HepG2 (cell line): ENCODE data around the gene CCM2. TPM values are rescaled to one million over a fixed set of nuclear protein-coding genes. Genes with fewer than 3 reads are reported as not detected.
A peak's percentile ranks its signal among the peaks of the same experiment; 100 is the strongest.

ENCODE experiments used
- CBX1 ChIP-seq: IDR thresholded peaks from one replicate; pipeline ENCODE4 v1.6.1; 2016; ENCODE audit warnings: antibody characterized with exemption, low read depth
- CEBPB ChIP-seq: IDR thresholded peaks from 2 replicates; pipeline ENCODE4 v1.6.1; 2011; ENCODE audit warnings: low read depth, low read length, improper control_type of control experiment, borderline replicate concordance
- MIER3 ChIP-seq: IDR thresholded peaks from 2 replicates; pipeline ENCODE4 v1.6.1; 2016; ENCODE audit warnings: missing compliant biosample characterization, borderline replicate concordance
- RAD51 ChIP-seq: fragments of 450-650 bp; IDR thresholded peaks from 2 replicates; pipeline ENCODE4 v1.6.1; 2016; ENCODE audit warnings: borderline replicate concordance
- TSC22D2 ChIP-seq: sonication (generic); formaldehyde crosslinking; IDR thresholded peaks from 2 replicates; pipeline ENCODE4 v1.5.1; 2020; ENCODE audit warnings: missing genetic modification reagents, mild to moderate bottlenecking, borderline replicate concordance
- ZFP41 ChIP-seq: sonication (generic); formaldehyde crosslinking; IDR thresholded peaks from 2 replicates; pipeline ENCODE4 v1.4.0; 2020; ENCODE audit warnings: mild to moderate bottlenecking, missing genetic modification reagents, borderline replicate concordance
- ZNF619 ChIP-seq: sonication (generic); formaldehyde crosslinking; IDR thresholded peaks from 2 replicates; pipeline ENCODE4 v1.4.0; 2020; ENCODE audit warnings: mild to moderate bottlenecking, missing genetic modification reagents
- ZSCAN30 ChIP-seq: sonication (generic); formaldehyde crosslinking; IDR thresholded peaks from 2 replicates; pipeline ENCODE4 v1.5.0; 2020; ENCODE audit warnings: mild to moderate bottlenecking, missing genetic modification reagents
- polyA plus RNA-seq, 8 experiments: library from polyadenylated mRNA; depleted of rRNA in 3 of 8; stranded (reverse) in 7 of 8; unstranded in 1 of 8; fragments of >200 nt; fragmentation: Illumina TruSeq in 4 of 8; extraction: Trizol in 4 of 8; gene quantifications; 2 replicates each; pipeline versions ENCODE4 v1.2.1 to v1.2.3, GENCODE V29; 2011 to 2016; ENCODE audit warnings: low read depth in 4 of 8, missing spikeins in 1 of 8, mixed read lengths in 1 of 8; ENCODE audit not compliant: insufficient read depth in 1 of 8
- total RNA-seq, 5 experiments: library from RNA; depleted of rRNA; stranded (reverse); fragments of >200 nt; fragmentation: Illumina TruSeq; extraction: Trizol; gene quantifications; 2 replicates each; pipeline ENCODE4 v1.2.3, GENCODE V29; 2016; ENCODE audit warnings: low read depth in 1 of 5
- TF ChIP-seq, protein P1 (sequence below): IDR thresholded peaks from 2 replicates; pipeline ENCODE4 v1.6.1; 2016; ENCODE audit warnings: missing compliant biosample characterization, missing genetic modification reagents, borderline replicate concordance
- TF ChIP-seq, protein P2 (sequence below): sonication (generic); formaldehyde crosslinking; IDR thresholded peaks from 2 replicates; pipeline ENCODE4 v1.5.0; 2020; ENCODE audit warnings: missing genetic modification reagents, mild to moderate bottlenecking, borderline replicate concordance
- TF ChIP-seq, protein P3 (sequence below): sonication (generic); formaldehyde crosslinking; IDR thresholded peaks from 2 replicates; pipeline ENCODE4 v1.5.0; 2020; ENCODE audit warnings: missing genetic modification reagents, mild to moderate bottlenecking, borderline replicate concordance
- TF ChIP-seq, protein P4 (sequence below): sonication (generic); formaldehyde crosslinking; IDR thresholded peaks from 2 replicates; pipeline ENCODE4 v1.5.0; 2020; ENCODE audit warnings: mild to moderate bottlenecking, missing genetic modification reagents
- TF ChIP-seq, protein P5 (sequence below): sonication (generic); formaldehyde crosslinking; IDR thresholded peaks from 2 replicates; pipeline ENCODE4 v1.8.0; 2022; ENCODE audit warnings: missing genetic modification reagents, mild to moderate bottlenecking, inconsistent platforms, borderline replicate concordance
- TF ChIP-seq, protein P6 (sequence below), 2 experiments: sonication (generic) in 1 of 2; formaldehyde crosslinking in 1 of 2; IDR thresholded peaks; 2 replicates each; pipeline versions ENCODE4 v1.6.1 to v1.9.0; 2014 to 2022; ENCODE audit warnings: antibody characterized with exemption in 1 of 2, borderline replicate concordance in 1 of 2, inconsistent platforms in 1 of 2, low read depth in 1 of 2, missing genetic modification reagents in 1 of 2

The CCM2 gene
- total and polyA plus RNA-seq, 2 of the 13 experiments (the other 11 are each of a cell fraction or from before 2014, with no cell fraction given): 13.7 to 15.8 TPM

DNA sequence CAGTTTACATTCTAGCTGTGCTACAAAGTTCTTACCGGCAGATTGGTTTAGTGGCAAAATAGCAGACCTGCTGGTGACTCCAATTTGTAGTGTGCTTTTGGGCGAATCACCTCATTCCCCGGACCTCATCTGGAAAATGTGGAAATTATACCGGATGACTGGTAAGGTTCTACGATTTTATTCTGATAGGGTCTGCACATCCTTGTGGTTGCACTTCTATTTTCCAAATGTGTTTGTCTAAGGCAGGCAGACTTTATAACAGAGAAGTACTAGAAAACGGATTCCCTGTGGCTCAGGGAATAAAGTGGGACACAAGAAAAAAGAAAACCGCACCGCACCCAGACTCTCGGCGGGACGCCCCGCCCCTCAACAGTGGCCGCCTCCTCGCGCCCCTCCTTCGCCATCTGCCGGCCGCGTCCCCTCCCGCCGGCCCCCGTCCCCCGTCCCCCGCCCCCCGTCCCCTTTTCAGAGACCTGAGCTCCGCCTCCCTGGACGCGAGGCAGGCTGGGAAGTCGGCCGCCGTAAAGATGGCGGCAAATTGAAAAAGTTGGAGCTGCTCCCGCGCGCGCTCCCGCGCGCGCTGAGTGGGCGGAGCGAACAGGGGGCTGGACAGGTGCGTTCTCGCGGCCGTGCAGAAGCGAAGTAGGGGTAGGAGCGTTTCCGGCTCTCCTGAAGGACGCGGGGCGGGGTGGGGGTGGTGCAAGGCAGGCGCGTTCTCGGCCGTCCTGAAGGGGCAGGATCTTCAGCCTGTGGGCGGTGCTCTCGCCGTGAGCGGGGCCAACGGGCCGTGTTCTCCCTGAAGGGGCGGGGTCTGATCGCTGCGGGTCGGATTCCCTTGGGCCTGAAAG, 532 bp upstream of the CCM2 start (continued):
- TF ChIP-seq ZFP41 (CRISPR knock-in tag): no peak
- peak; percentile 36; the same call in 1 of the 2 replicates for TF ChIP-seq MIER3 (CRISPR knock-in tag)
- TF ChIP-seq, protein P1, sequence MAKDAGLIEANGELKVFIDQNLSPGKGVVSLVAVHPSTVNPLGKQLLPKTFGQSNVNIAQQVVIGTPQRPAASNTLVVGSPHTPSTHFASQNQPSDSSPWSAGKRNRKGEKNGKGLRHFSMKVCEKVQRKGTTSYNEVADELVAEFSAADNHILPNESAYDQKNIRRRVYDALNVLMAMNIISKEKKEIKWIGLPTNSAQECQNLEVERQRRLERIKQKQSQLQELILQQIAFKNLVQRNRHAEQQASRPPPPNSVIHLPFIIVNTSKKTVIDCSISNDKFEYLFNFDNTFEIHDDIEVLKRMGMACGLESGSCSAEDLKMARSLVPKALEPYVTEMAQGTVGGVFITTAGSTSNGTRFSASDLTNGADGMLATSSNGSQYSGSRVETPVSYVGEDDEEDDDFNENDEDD (CRISPR knock-in tag): peak; percentile 84
- TF ChIP-seq, protein P2, sequence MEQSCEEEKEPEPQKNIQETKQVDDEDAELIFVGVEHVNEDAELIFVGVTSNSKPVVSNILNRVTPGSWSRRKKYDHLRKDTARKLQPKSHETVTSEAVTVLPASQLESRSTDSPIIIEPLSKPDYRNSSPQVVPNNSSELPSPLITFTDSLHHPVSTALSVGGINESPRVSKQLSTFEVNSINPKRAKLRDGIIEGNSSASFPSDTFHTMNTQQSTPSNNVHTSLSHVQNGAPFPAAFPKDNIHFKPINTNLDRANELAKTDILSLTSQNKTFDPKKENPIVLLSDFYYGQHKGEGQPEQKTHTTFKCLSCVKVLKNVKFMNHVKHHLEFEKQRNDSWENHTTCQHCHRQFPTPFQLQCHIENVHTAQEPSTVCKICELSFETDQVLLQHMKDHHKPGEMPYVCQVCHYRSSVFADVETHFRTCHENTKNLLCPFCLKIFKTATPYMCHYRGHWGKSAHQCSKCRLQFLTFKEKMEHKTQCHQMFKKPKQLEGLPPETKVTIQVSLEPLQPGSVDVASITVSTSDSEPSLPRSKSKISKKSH (CRISPR knock-in tag): no peak
- TF ChIP-seq TSC22D2 (CRISPR knock-in tag): no peak
- TF ChIP-seq, protein P3, sequence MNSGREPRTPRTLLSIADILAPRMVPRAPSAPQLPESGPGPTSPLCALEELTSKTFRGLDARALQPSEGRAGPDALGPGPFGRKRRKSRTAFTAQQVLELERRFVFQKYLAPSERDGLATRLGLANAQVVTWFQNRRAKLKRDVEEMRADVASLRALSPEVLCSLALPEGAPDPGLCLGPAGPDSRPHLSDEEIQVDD: no peak
- TF ChIP-seq CEBPB: no peak
- TF ChIP-seq ZNF619 (CRISPR knock-in tag): no peak
- TF ChIP-seq, protein P4, sequence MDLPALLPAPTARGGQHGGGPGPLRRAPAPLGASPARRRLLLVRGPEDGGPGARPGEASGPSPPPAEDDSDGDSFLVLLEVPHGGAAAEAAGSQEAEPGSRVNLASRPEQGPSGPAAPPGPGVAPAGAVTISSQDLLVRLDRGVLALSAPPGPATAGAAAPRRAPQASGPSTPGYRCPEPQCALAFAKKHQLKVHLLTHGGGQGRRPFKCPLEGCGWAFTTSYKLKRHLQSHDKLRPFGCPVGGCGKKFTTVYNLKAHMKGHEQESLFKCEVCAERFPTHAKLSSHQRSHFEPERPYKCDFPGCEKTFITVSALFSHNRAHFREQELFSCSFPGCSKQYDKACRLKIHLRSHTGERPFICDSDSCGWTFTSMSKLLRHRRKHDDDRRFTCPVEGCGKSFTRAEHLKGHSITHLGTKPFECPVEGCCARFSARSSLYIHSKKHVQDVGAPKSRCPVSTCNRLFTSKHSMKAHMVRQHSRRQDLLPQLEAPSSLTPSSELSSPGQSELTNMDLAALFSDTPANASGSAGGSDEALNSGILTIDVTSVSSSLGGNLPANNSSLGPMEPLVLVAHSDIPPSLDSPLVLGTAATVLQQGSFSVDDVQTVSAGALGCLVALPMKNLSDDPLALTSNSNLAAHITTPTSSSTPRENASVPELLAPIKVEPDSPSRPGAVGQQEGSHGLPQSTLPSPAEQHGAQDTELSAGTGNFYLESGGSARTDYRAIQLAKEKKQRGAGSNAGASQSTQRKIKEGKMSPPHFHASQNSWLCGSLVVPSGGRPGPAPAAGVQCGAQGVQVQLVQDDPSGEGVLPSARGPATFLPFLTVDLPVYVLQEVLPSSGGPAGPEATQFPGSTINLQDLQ (CRISPR knock-in tag): no peak
- no peak for TF ChIP-seq ZSCAN30 (CRISPR knock-in tag)
- TF ChIP-seq, protein P5, sequence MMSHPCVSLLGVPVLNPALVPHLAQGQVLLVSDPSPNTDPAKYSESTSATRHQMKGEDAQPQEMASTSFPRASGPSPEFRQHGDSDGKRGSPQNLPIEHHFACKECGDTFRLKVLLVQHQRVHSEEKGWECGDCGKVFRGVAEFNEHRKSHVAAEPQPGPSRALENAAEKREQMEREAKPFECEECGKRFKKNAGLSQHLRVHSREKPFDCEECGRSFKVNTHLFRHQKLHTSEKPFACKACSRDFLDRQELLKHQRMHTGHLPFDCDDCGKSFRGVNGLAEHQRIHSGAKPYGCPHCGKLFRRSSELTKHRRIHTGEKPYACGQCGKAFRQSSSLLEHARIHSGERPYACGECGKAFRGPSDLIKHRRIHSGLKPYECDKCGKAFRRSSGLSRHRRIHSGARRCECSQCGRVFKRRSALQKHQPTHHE (CRISPR knock-in tag): no peak
- TF ChIP-seq, protein P6, sequence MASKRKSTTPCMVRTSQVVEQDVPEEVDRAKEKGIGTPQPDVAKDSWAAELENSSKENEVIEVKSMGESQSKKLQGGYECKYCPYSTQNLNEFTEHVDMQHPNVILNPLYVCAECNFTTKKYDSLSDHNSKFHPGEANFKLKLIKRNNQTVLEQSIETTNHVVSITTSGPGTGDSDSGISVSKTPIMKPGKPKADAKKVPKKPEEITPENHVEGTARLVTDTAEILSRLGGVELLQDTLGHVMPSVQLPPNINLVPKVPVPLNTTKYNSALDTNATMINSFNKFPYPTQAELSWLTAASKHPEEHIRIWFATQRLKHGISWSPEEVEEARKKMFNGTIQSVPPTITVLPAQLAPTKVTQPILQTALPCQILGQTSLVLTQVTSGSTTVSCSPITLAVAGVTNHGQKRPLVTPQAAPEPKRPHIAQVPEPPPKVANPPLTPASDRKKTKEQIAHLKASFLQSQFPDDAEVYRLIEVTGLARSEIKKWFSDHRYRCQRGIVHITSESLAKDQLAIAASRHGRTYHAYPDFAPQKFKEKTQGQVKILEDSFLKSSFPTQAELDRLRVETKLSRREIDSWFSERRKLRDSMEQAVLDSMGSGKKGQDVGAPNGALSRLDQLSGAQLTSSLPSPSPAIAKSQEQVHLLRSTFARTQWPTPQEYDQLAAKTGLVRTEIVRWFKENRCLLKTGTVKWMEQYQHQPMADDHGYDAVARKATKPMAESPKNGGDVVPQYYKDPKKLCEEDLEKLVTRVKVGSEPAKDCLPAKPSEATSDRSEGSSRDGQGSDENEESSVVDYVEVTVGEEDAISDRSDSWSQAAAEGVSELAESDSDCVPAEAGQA (IDR thresholded peaks at IDR 0.05; ENCODE audit: low read depth): peak; percentile 57; the same call in 1 of the 2 replicates
- TF ChIP-seq, protein P6 (CRISPR knock-in tag; IDR thresholded peaks at IDR 0.05; ENCODE audit: borderline replicate concordance): no peak
- no peak for TF ChIP-seq CBX1
- no peak for TF ChIP-seq RAD51
